ENCODE data around the gene HRAS. TPM values are rescaled to one million over a fixed set of nuclear protein-coding genes. Genes with fewer than 3 reads are reported as not detected.

HRAS gene
- total RNA-seq, 2 donors from 2014 or later, result 64.8 to 68.2 TPM

GRCh38 chr11:491358-491757 lies 44.0 kb downstream of the HRAS start:
- no peak overlapping the region for H3K4me3 Mint-ChIP-seq
- H3K36me3 Mint-ChIP-seq (ENCODE audit: low read depth), result peaks cover 20% of the 10 kb centered on the region
- Histone ChIP-seq H3K9ac (ENCODE audit: extremely low read depth, low read length, poor library complexity, severe bottlenecking) (no peak overlapping the region), H3K27me3 (ENCODE audit: control insufficient read depth, insufficient read depth, low read length, poor library complexity, severe bottlenecking) (no peaks in the 10 kb centered on the region), H3K27ac (ENCODE audit: low read depth, low read length) (no peak overlapping the region), H3K4me3 (ENCODE audit: low read length) (no peak overlapping the region), H3K4me1 (ENCODE audit: control insufficient read depth, insufficient read depth, low read length) (no peaks in the 10 kb centered on the region), H3K9me3 (ENCODE audit: control insufficient read depth, low read length) (no peaks in the 10 kb centered on the region), H3K36me3 (ENCODE audit: control insufficient read depth, insufficient read depth, low read length) (peaks cover 10% of the 10 kb centered on the region)
- no peaks in the 10 kb centered on the region for H3K4me1 Mint-ChIP-seq
- H3K9me3 Mint-ChIP-seq, result no peaks in the 10 kb centered on the region
- DNase-seq, result no peak
- no peak for TF ChIP-seq CTCF (conservative IDR thresholded peaks at IDR 0.05)
- WGBS, 2 experiments (ENCODE audit: insufficient coverage in 1 of 2, insufficient read length in 1 of 2), result 93 to 100% methylated on average over 2 to 7 of the region's 7 CpGs
- H3K27me3 Mint-ChIP-seq (ENCODE audit: insufficient read depth), result no peaks in the 10 kb centered on the region
- no peak overlapping the region for H3K27ac Mint-ChIP-seq

GRCh38 chr11:490930-491260 lies 44.5 kb downstream of the HRAS start:
- H3K9ac ChIP-seq (ENCODE audit: extremely low read depth, low read length, poor library complexity, severe bottlenecking), result no peak overlapping the region
- 88 to 95% methylated on average over 5 to 15 of the region's 15 CpGs for WGBS, 2 experiments (ENCODE audit: insufficient coverage in 1 of 2, insufficient read length in 1 of 2)
- H3K27ac ChIP-seq (ENCODE audit: low read depth, low read length), result no peak overlapping the region
- DNase-seq, result no peak
- no peaks in the 10 kb centered on the region for H3K9me3 ChIP-seq (ENCODE audit: control insufficient read depth, low read length)
- H3K4me3 ChIP-seq (ENCODE audit: low read length), result no peak overlapping the region
- Mint-ChIP-seq H3K36me3 (ENCODE audit: low read depth) (peaks cover 17% of the 10 kb centered on the region), H3K9me3 (no peaks in the 10 kb centered on the region), H3K27me3 (ENCODE audit: insufficient read depth) (no peaks in the 10 kb centered on the region), H3K4me3 (no peak overlapping the region), H3K4me1 (no peaks in the 10 kb centered on the region), H3K27ac (no peak overlapping the region)
- H3K27me3 ChIP-seq (ENCODE audit: control insufficient read depth, insufficient read depth, low read length, poor library complexity, severe bottlenecking), result no peaks in the 10 kb centered on the region
- TF ChIP-seq CTCF (conservative IDR thresholded peaks at IDR 0.05), result no peak
- H3K4me1 ChIP-seq (ENCODE audit: control insufficient read depth, insufficient read depth, low read length), result no peaks in the 10 kb centered on the region
- H3K36me3 ChIP-seq (ENCODE audit: control insufficient read depth, insufficient read depth, low read length), result peaks cover 8% of the 10 kb centered on the region

- Mint-ChIP-seq H3K27ac (no peak overlapping the region), H3K9me3 (no peaks in the 10 kb centered on the region), H3K4me1 (no peaks in the 10 kb centered on the region), H3K27me3 (ENCODE audit: insufficient read depth) (no peaks in the 10 kb centered on the region), H3K4me3 (no peak overlapping the region), H3K36me3 (ENCODE audit: low read depth) (peaks cover 14% of the 10 kb centered on the region)
- Histone ChIP-seq H3K36me3 (ENCODE audit: control insufficient read depth, insufficient read depth, low read length) (peaks cover 3% of the 10 kb centered on the region), H3K4me3 (ENCODE audit: low read length) (no peak overlapping the region), H3K27me3 (ENCODE audit: control insufficient read depth, insufficient read depth, low read length, poor library complexity, severe bottlenecking) (no peaks in the 10 kb centered on the region), H3K27ac (ENCODE audit: low read depth, low read length) (no peak overlapping the region), H3K4me1 (ENCODE audit: control insufficient read depth, insufficient read depth, low read length) (no peaks in the 10 kb centered on the region), H3K9ac (ENCODE audit: extremely low read depth, low read length, poor library complexity, severe bottlenecking) (no peak overlapping the region), H3K9me3 (ENCODE audit: control insufficient read depth, low read length) (no peaks in the 10 kb centered on the region)
- TF ChIP-seq CTCF (conservative IDR thresholded peaks at IDR 0.05), result no peak
- WGBS, 2 experiments (ENCODE audit: insufficient coverage in 1 of 2, insufficient read length in 1 of 2), result 92 to 94% methylated on average over 32 to 38 of the region's 38 CpGs
- DNase-seq, result no peak
These were observed 45.0 kb downstream of the HRAS start for GRCh38 chr11:490186-490929.
